ENCODE results near the gene POLR2J3.
"Not testable (repeated sequence)": the region's sequence is repeated elsewhere in the genome, so short reads cannot be mapped to it uniquely, and the experiment has no call there.

POLR2J3 gene

GRCh38 chr7:102581722-102582121 lies 9.3 kb upstream of the POLR2J3 start:
- not testable (repeated sequence) for DNase-seq

- not testable (repeated sequence) for DNase-seq
Measured at GRCh38 chr7:102578486-102578885, 6.1 kb upstream of the POLR2J3 start.

DNA sequence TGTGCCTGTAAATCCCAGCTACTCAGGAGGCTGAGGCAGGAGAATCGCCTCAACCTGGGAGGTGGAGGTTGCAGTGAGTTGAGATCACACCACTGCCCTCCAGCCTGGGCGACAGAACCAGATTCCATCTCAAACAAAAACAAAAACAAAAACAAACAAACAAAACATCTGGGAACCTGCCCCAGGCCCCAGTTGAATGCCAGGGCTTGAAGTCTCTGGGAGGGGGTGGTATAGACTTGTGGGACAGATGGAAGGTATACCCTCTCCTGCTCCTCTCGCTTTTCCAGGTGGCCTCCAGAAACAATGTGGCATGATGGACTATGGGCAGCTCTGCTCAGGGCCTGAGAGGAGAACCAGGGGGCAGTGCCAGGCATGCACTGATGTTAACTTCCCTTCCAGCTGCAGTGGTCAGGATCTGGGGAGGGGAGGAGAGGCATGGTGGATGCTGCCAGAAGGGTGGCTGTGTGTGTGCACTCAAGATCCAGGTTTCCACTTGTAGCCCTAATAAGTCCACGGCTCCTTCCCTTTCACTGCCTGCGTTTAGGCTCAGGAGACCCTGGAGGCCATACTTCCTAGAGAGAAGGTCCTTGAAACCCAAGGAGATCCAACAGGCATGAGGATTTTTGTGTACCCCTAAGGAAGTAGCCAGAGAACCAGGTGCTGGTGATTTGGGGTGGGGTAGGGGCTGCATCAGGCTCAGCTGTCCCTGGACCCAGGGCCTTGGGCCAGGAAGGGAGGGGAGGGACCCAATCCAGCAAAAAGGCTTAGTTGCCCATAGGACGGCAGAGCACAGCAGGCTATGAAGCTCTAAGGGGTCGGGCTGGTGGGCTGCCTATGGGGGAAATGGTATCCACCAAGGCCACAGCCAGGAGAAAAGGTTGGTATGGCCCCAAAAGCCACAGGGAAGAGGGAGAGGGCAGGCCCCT lies 5.2 kb upstream of the POLR2J3 start:
- not testable (repeated sequence) for DNase-seq

GRCh38 chr7:102576363-102576762 lies 4.0 kb upstream of the POLR2J3 start:
- not testable (repeated sequence) for DNase-seq

DNA sequence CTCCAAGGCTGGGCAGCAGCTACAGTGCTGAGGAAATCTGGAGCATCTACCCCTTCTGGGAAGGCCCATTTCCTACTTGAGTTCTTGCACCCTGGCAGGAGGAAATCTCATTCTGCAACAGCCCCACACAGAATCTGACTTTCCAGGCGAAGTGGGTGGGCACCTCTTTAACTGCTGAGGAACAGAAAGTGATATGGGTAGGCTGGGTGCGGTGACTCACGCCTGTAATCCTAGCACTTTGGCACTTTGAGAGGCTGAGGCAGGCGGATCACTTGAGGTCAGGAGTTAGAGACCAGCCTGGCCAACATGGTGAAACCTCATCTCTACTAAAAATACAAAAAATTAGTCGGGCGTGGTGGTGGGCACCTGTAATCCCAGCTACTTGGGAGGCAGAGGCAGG lies 2.2 kb upstream of the POLR2J3 start:
- not testable (repeated sequence) for DNase-seq

- DNase-seq = not testable (repeated sequence)
Measured at GRCh38 chr7:102568620-102569019, 3.8 kb downstream of the POLR2J3 start.

GRCh38 chr7:102550808-102551422 lies 21.5 kb downstream of the POLR2J3 start, which contains the start of gene SPDYE2:
SPDYE2 (plus strand) TSS chr7:102551226; CDS start chr7:102553256, 2,030 bp downstream.
- DNase-seq = not testable (repeated sequence)

- DNase-seq = not testable (repeated sequence)
Measured at GRCh38 chr7:102546353-102546752, 26.0 kb downstream of the POLR2J3 start.

GRCh38 chr7:102545288-102545687 lies 27.1 kb downstream of the POLR2J3 start:
- not testable (repeated sequence) for DNase-seq

DNA sequence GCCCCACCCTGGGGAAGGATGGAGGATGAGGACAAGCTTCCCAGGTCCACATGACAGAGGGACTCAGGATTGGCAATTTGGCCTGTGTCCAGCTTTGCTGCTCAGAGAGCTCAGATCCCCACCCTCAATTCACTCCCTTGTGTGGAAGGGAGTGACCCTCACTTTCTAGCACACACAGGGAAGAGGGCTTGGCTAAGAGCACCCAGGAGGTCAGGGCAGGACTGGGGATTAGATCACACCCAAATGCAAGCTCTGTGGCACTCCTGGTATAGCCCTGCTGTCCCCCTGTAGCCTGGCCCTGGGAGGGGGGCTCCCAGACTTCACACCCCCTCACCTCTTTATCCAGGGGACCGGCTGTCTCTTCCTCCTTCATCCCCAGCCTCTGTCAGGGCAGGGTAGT lies 28.0 kb downstream of the POLR2J3 start:
- not testable (repeated sequence) for DNase-seq

DNA sequence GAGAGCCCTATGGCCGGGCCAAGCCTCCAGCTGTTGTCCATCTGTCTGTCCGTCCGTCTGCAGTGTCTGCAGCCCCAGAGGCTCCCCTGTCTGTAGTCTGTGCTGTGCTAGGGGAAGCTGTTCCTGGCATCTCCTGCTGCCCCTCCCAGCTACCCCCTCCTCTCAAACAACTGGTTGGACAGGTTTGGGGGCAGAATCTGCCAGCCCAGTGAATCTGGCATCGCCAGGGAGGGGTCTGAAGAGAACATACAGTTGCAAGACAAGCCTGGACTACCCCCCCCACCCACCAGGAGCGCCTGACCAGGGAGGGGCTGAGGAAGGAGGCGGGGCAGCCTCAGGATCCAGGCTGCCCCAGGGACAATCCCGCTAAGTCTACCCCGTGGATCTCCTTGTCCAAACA lies 28.8 kb downstream of the POLR2J3 start, which contains the start of gene UPK3BL2:
Gene UPK3BL2, minus strand, starts transcription at position 101 of the 400 bp plus-strand sequence. Its CDS starts 60 bp downstream, at position 41.
- not testable (repeated sequence) for DNase-seq

DNA sequence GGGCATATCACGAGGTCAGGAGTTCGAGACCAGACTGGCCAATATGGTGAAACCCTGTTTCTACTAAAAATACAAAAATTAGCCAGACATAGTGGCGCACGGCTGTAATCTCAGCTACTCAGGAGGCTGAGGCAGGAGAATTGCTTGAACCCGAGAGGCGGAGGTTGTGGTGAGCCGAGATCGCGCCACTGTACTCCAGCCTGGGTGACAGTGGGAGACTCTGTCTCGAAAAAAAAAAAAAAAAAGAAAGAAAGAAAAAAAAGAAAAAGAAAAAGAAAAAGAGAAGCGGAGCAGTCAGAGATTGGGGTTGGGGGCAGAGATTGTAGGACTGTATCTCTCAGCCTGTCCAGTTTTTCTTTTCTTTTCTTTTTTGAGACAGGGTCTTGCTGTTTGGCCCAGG lies 29.6 kb downstream of the POLR2J3 start:
- not testable (repeated sequence) for DNase-seq

GRCh38 chr7:102542083-102542482 lies 30.3 kb downstream of the POLR2J3 start:
- not testable (repeated sequence) for DNase-seq

- DNase-seq = not testable (repeated sequence)
Measured at GRCh38 chr7:102540604-102541003, 31.8 kb downstream of the POLR2J3 start.

GRCh38 chr7:102535062-102535615 lies 37.2 kb downstream of the POLR2J3 start:
- not testable (repeated sequence) for DNase-seq

DNA sequence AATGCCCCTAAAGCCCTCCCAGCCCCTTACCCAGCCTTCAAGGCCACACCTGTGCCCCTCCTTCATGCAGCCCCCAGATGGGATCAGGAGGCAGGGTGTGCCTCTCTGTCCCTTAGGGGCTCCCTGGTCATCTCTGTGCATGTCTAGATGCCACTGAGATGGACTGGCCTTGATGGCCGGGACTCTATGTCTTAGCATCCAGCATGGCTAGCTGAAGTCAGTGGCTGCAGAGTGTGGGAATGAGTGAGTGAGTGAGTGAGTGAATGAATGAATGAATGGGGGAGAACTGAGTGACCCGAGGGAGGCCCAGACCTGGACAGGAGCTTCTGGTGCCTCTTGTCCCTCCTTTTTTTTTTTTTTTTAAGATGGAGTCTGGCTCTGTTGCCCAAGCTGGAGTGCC lies 40.3 kb downstream of the POLR2J3 start:
- not testable (repeated sequence) for DNase-seq

- not testable (repeated sequence) for DNase-seq
Measured at GRCh38 chr7:102531583-102531982, 40.8 kb downstream of the POLR2J3 start.

DNA sequence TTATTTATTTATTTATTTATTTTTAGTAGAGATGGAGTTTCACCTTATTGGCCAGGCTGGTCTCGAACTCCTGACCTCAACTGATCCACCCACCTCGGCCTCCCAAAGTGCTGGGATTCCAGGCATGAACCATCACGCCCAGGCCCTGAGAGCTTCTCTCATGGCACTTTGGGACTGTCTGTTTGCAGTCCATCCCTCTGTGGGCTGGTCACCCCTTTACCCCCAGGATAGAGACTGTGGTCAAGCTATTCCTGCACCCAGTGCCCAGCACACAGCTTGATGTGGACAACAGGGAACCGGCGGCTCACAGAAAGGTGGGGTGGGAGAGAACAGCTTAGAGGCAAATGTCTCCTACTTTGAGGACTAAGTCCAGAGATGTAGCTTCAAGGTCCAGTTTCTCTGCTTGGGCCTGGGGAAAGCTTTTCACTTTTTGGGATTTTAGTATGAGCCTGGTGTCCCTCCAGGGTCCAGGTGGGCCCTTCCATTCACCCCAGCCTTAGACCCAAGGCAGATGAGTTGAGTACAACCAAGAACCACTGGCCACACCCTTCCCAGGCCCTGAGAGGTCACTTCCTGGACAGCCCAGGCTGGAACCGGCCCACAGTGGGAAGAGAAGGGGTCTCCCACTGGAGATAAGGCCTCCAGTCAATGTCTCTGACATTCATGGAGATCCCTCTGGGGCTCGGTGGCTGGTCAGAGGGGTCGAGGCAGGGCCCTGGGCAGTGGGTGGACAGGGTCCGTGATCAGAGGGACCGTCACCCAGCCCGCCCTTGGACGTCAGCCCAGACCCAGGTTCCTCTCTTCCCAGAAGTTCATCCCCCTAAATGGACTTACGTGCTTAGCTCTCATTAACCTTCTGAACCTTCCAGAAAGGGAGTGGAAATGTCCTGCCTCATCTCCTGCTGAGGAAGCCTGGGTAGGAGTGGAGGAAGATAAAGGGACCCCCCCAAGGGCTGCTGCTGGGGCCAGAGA lies 44.3 kb downstream of the POLR2J3 start:
- DNase-seq = not testable (repeated sequence)

GRCh38 chr7:102527182-102527581 lies 45.2 kb downstream of the POLR2J3 start:
- DNase-seq = not testable (repeated sequence)

- DNase-seq = not testable (repeated sequence)
Measured at GRCh38 chr7:102524803-102525202, 47.6 kb downstream of the POLR2J3 start.

- not testable (repeated sequence) for DNase-seq
Measured at GRCh38 chr7:102520797-102521196, 51.6 kb downstream of the POLR2J3 start.
